ENCODE measurements around the gene RELN. TPM values are rescaled to one million over a fixed set of nuclear protein-coding genes. Genes with fewer than 3 reads are reported as not detected.

The RELN gene
- total and polyA plus RNA-seq, 2 donors (not counting 1 experiment from before 2014, with no cell fraction given): not detected

DNA sequence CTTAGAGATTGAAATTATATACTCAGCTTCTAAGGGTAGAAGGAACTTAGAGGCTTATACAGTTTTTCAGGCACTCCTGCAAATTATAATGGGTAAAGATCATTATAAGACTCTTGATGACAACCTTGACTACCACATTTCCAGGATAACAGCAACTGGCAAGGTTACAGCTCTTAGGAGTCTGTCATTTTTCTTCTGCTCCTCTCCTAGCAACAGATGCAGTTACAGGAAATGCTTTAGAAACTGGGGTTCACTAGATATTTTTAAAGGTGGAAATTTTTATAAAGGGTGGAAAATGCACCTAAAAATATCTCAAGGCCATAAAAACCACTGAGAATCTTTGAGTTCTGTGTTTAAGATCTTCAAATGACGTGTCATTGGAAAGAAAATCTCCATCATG lies 185.8 kb downstream of the RELN start:
- Histone ChIP-seq H3K79me2 (ENCODE audit: control insufficient read depth, insufficient read depth, low read length) (no peaks in the 10 kb centered on the region), H3K27me3 (replicated peaks in 1 of 4; ENCODE audit: control extremely low read depth in 1 of 4, control insufficient read depth in 3 of 4, insufficient read depth in 4 of 4, low read length in 3 of 4) (no peaks in the 10 kb centered on the region), H3K9me3 (ENCODE audit: control extremely low read depth in 1 of 3, control insufficient read depth in 2 of 3, insufficient read depth in 1 of 3, low read length in 2 of 3) (no peaks in the 10 kb centered on the region), H4K20me1 (ENCODE audit: control insufficient read depth, insufficient read depth, low read length, poor library complexity, severe bottlenecking) (no peaks in the 10 kb centered on the region), H2AFZ (ENCODE audit: insufficient read depth, low read depth, low read length, poor library complexity, severe bottlenecking) (no peak overlapping the region), H3K27ac (ENCODE audit: low read length in 2 of 2) (no peak overlapping the region), H3K9ac (ENCODE audit: low read length) (no peak overlapping the region), H3K4me1 (ENCODE audit: control insufficient read depth in 2 of 2, insufficient read depth in 2 of 2, low read length in 2 of 2) (no peaks in the 10 kb centered on the region), H3K36me3 (replicated peaks in 1 of 2; ENCODE audit: control extremely low read depth in 1 of 2, control insufficient read depth in 1 of 2, extremely low read depth in 1 of 2, insufficient read depth in 2 of 2, low read length in 1 of 2) (no peaks in the 10 kb centered on the region), H3K4me2 (replicated peaks; ENCODE audit: low read depth, low read length, poor library complexity, severe bottlenecking) (no peak overlapping the region), H3K4me3 (ENCODE audit: control extremely low read depth in 1 of 5, extremely low read depth in 1 of 5, insufficient read depth in 1 of 5, low read depth in 2 of 5, low read length in 4 of 5) (no peak overlapping the region)
- Mint-ChIP-seq H3K4me3 (no peak overlapping the region), H3K4me1 (no peaks in the 10 kb centered on the region), H3K9me3 (ENCODE audit: insufficient read depth) (no peaks in the 10 kb centered on the region), H3K27ac (no peak overlapping the region), H3K27me3 (no peaks in the 10 kb centered on the region)
- ChIA-PET POLR2A (no interaction called here), CTCF (no interaction called here)
- intact Hi-C loops (cut with micrococcal nuclease): no loop called here
- TF ChIP-seq, protein P1, sequence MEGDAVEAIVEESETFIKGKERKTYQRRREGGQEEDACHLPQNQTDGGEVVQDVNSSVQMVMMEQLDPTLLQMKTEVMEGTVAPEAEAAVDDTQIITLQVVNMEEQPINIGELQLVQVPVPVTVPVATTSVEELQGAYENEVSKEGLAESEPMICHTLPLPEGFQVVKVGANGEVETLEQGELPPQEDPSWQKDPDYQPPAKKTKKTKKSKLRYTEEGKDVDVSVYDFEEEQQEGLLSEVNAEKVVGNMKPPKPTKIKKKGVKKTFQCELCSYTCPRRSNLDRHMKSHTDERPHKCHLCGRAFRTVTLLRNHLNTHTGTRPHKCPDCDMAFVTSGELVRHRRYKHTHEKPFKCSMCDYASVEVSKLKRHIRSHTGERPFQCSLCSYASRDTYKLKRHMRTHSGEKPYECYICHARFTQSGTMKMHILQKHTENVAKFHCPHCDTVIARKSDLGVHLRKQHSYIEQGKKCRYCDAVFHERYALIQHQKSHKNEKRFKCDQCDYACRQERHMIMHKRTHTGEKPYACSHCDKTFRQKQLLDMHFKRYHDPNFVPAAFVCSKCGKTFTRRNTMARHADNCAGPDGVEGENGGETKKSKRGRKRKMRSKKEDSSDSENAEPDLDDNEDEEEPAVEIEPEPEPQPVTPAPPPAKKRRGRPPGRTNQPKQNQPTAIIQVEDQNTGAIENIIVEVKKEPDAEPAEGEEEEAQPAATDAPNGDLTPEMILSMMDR (IDR thresholded peaks at IDR 0.05): no peak
- no peak for TF ChIP-seq EZH2 (IDR thresholded peaks at IDR 0.05; ENCODE audit: borderline replicate concordance, insufficient read depth, low read depth, low read length, poor library complexity, severe bottlenecking)
- ATAC-seq (ENCODE audit: low read depth) (no peak), DNase-seq (no peak)
- WGBS (ENCODE audit: insufficient coverage): 67% methylated on average over 1 of the region's 1 CpG

DNA sequence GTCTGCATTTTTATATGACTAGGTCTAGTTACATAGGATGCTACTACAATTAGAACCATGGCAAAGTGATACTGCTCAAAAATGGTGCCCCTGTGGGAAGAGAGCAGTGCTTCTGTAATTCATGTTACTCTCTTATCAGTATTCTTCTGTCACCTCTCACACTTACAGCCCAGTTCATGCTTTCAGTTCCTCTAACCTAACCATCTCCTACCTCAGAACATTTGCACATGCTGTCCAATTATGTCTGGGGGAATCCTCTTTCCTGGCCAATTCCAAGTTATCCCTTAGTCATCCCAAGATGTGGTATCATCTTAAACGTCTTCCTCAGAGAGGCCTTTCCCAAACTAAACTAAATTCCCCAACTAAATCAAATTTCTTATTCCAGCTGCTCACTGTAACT lies 190.2 kb downstream of the RELN start:
- Mint-ChIP-seq H3K4me1 (no peaks in the 10 kb centered on the region), H3K27me3 (no peaks in the 10 kb centered on the region), H3K9me3 (ENCODE audit: insufficient read depth) (no peaks in the 10 kb centered on the region), H3K4me3 (no peak overlapping the region), H3K27ac (no peak overlapping the region)
- H3K79me2 ChIP-seq (ENCODE audit: control insufficient read depth, insufficient read depth, low read length): no peaks in the 10 kb centered on the region
- H3K36me3 ChIP-seq (replicated peaks in 1 of 2; ENCODE audit: control extremely low read depth in 1 of 2, control insufficient read depth in 1 of 2, extremely low read depth in 1 of 2, insufficient read depth in 2 of 2, low read length in 1 of 2): no peaks in the 10 kb centered on the region
- no peaks in the 10 kb centered on the region for H3K9me3 ChIP-seq (ENCODE audit: control extremely low read depth in 1 of 3, control insufficient read depth in 2 of 3, insufficient read depth in 1 of 3, low read length in 2 of 3)
- intact Hi-C loops (cut with micrococcal nuclease): no loop called here
- WGBS (ENCODE audit: insufficient coverage): 33% methylated on average over 1 of the region's 1 CpG
- ChIA-PET POLR2A (no interaction called here), CTCF (interaction anchor here (0.6 kb wide), 1 partner anchor 1119 kb away, joined by 3 read pairs; no protein-coding TSS in a partner anchor)
- H2AFZ ChIP-seq (ENCODE audit: insufficient read depth, low read depth, low read length, poor library complexity, severe bottlenecking): no peak overlapping the region
- H4K20me1 ChIP-seq (ENCODE audit: control insufficient read depth, insufficient read depth, low read length, poor library complexity, severe bottlenecking): no peaks in the 10 kb centered on the region
- no peak overlapping the region for H3K4me2 ChIP-seq (replicated peaks; ENCODE audit: low read depth, low read length, poor library complexity, severe bottlenecking)
- H3K4me3 ChIP-seq (ENCODE audit: control extremely low read depth in 1 of 5, extremely low read depth in 1 of 5, insufficient read depth in 1 of 5, low read depth in 2 of 5, low read length in 4 of 5): no peak overlapping the region
- no peak overlapping the region for H3K9ac ChIP-seq (ENCODE audit: low read length)
- ATAC-seq (ENCODE audit: low read depth) (no peak), DNase-seq (no peak)
- no peak for TF ChIP-seq EZH2 (IDR thresholded peaks at IDR 0.05; ENCODE audit: borderline replicate concordance, insufficient read depth, low read depth, low read length, poor library complexity, severe bottlenecking)
- TF ChIP-seq, protein P1 (IDR thresholded peaks at IDR 0.05): no peak
- no peaks in the 10 kb centered on the region for H3K27me3 ChIP-seq (replicated peaks in 1 of 4; ENCODE audit: control extremely low read depth in 1 of 4, control insufficient read depth in 3 of 4, insufficient read depth in 4 of 4, low read length in 3 of 4)
- H3K4me1 ChIP-seq (ENCODE audit: control insufficient read depth in 2 of 2, insufficient read depth in 2 of 2, low read length in 2 of 2): no peaks in the 10 kb centered on the region
- H3K27ac ChIP-seq (ENCODE audit: low read length in 2 of 2): no peak overlapping the region

Measured in B cell (primary cell).